Epithelial cell of proximal tubule (primary cell): Measurements from ENCODE around the gene SOX21. TPM values are rescaled to one million over a fixed set of nuclear protein-coding genes. Genes with fewer than 3 reads are reported as not detected.

Source experiments
- DNase-seq: peaks from one replicate; pipeline ENCODE4 v3.0.0-alpha.2; 2011; ENCODE audit warnings: low read depth
- H3K4me3 ChIP-seq: 2 replicates; pipeline ENCODE4 v1.5.1; 2011; ENCODE audit warnings: low read depth, mild to moderate bottlenecking, low read length
- total RNA-seq: library from RNA; depleted of rRNA; stranded (reverse); fragments of >200 nt; gene quantifications from 2 replicates; pipeline ENCODE4 v1.2.3, GENCODE V29; 2015
- TF ChIP-seq, protein P1 (sequence below): conservative IDR thresholded peaks from 2 replicates; pipeline ENCODE4 v1.5.1; 2012; ENCODE audit warnings: low read depth, mild to moderate bottlenecking, low read length

Gene SOX21
- total RNA-seq, 1 donor from 2014 or later: 0.40 TPM

DNA sequence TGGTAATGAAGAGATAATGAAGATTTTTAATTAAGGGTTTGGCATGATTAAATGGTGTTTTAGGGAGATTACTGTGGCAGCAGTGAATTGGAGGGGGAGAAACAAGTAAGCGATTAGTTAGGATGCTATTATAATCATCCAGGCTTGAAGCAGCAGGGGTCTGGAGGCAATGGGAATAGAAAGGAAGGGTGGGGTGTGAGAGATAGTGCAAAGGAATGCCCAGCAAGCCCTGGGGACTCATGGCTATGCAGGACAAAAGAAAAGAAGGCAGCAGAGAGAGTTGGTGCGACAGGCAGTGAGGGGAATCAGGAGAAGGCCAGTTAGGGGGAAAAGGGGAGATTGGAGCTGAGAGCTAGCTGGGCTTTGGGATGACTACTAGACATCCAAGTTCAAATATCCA, 34.5 kb downstream of the SOX21 start:
- DNase-seq: no peak
- H3K4me3 ChIP-seq: no peak overlapping the region
- TF ChIP-seq, protein P1, sequence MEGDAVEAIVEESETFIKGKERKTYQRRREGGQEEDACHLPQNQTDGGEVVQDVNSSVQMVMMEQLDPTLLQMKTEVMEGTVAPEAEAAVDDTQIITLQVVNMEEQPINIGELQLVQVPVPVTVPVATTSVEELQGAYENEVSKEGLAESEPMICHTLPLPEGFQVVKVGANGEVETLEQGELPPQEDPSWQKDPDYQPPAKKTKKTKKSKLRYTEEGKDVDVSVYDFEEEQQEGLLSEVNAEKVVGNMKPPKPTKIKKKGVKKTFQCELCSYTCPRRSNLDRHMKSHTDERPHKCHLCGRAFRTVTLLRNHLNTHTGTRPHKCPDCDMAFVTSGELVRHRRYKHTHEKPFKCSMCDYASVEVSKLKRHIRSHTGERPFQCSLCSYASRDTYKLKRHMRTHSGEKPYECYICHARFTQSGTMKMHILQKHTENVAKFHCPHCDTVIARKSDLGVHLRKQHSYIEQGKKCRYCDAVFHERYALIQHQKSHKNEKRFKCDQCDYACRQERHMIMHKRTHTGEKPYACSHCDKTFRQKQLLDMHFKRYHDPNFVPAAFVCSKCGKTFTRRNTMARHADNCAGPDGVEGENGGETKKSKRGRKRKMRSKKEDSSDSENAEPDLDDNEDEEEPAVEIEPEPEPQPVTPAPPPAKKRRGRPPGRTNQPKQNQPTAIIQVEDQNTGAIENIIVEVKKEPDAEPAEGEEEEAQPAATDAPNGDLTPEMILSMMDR: no peak

DNA sequence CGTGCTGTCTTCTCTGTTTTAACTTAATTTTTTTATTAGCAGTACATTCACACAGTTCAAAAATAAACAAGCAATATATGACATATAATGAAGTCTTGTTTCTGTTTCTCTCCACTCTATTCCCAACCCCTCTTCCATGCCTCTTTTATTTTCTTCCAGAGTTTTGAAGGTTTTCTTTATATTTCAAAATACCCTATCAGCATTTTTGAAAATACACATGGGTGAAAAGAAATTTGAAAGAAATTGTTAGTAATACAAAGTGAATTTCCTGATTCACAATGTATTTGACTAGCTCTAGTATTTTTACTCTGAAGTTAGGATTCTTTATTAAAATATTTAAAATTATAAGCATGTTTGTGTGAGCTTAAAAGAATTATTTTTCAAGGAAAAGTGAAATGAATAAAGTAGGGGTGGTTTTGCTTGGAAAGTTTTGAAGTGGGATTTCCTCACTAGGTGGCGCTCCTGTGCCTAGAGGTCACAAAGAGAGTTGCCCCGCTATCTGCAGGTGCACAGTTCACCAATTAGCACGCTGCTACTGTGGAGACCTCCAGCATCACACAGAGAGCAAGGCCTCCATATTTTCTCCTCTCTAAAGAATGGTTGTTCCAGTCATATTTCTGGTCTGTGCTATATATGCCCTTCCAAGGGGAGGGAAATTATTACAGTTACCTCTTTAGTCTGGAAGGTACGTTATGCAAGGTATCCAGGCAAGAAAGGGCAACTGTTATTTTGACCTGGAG, 37.6 kb downstream of the SOX21 start:
- TF ChIP-seq, protein P1: peak; percentile 88
- no peak for DNase-seq
- H3K4me3 ChIP-seq: no peak overlapping the region

DNA sequence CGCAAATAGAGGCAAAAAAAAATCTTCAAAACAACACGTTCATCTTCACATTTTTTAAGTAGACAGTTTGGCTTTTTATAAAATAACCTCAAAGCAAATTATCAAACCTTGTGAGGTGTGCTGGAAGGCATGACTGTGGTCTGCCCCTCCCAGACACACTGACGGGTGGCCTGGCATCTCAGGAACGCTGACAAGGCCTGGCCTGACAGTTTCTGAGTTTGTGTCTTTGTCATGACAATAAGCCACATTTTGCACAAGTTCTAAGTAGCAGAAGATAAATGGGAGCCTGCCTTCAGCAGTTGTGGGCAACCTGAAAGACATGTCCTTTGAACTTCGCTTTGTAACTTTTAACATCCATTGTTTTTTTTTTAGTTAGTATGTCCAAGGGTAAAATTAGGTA, 38.5 kb downstream of the SOX21 start:
- TF ChIP-seq, protein P1: no peak
- DNase-seq: no peak
- H3K4me3 ChIP-seq: no peak overlapping the region

DNA sequence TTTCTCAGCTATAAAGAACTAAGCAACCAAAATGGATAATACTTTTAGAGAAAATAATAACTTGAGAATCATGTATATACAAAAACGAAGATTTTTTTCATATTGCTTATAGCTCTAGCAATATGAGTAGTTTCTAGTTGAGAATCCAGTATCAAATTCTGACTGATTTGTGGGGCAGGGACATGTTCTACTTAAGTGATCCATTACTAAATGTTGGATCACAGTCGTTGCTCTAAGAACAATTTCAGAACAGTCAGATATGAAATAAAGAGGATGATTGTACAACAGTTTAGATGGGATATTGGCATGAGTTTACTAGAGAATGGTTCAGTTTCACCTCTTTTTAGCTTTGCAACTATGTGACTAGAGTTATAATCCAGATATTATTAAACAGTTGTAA, 39.9 kb downstream of the SOX21 start:
- H3K4me3 ChIP-seq: no peak overlapping the region
- TF ChIP-seq, protein P1: no peak
- no peak for DNase-seq

DNA sequence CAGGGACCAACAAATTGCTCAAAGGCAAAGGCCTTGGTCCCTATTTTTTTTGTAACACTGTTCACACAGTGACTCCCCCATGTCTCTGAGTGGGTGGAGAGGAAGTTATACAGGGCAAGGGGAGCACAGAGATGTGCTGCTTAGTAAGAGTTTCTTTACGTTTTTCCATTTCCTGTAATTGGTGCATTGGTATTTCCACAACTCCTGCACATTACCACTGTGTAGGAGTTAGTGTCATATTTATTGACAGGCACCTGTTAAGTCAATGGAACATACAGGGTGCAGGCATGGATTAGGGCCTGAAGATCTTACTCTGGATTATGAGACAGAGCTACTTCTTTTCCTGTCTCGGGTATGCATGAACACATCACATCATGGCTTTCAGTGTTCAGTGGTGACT, 45.2 kb downstream of the SOX21 start:
- TF ChIP-seq, protein P1: no peak
- H3K4me3 ChIP-seq: no peak overlapping the region
- DNase-seq: no peak

DNA sequence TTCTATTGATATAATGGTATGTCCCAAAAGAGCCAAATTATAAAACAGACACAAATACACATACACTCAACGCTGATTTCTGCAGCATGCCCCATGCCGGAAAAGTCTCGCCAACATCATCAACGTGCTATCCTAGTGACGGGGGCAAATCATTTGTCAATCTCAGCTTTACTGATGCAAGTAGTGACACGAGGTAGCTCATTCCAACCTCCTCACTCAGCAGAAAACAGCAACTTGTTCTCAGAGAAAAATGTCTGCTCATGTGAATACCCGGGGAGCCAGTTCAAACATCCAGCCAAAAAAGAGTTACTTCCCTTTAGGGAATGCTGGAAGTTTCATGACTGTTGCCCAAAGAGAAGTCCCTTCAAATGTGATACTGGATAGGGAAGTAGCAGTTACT, 46.3 kb downstream of the SOX21 start:
- H3K4me3 ChIP-seq: no peak overlapping the region
- TF ChIP-seq, protein P1: no peak
- DNase-seq: no peak

DNA sequence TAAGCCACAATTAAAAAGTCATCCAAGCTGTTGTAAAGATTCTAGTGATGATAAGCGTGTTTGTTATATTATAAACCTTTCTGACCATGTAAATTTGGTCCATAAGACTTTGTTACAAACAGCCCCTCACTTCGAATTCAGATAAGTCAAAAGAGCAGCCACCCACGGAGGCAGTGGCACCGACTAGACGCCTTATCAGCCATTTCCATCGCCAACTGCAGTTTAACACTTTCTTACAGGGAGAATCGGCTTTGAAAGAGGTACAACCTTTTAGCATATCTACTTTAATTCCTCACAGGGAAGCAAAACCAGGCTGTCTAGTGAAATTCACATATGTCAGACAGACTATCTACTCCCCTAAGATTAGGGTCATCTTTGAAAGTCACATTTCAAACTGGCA, 47.5 kb downstream of the SOX21 start:
- TF ChIP-seq, protein P1: no peak
- no peak overlapping the region for H3K4me3 ChIP-seq
- no peak for DNase-seq
